Right ventricle myocardium superior (tissue), 1 donor: ENCODE results near the gene KRT16. TPM values are rescaled to one million over a fixed set of nuclear protein-coding genes. Genes with fewer than 3 reads are reported as not detected.
"Not testable (repeated sequence)": the region's sequence is repeated elsewhere in the genome, so short reads cannot be mapped to it uniquely, and the experiment has no call there.

ENCODE experiments used
- ATAC-seq: fragments of 200-7000 bp; cut with Tn5 transposase; one replicate; pipeline ENCODE4 v1.9.1; 2020; ENCODE audit warnings: mild to moderate bottlenecking; ENCODE audit not compliant: poor library complexity
- DNase-seq: peaks from one replicate; pipeline ENCODE4 v3.0.0-alpha.2; 2020
- intact Hi-C: fragments of 100-400 bp; cut with DNase I; formaldehyde crosslinking; loops from one replicate; pipeline ENCODE4 v1.11.2; 2022
- total RNA-seq: library from RNA; stranded (reverse); fragmentation: NEBNext Ultra II Directional; extraction: Animal tissue kit (Norgen Biotek cat#: 25700); gene quantifications from one replicate; pipeline ENCODE4 v1.2.1, GENCODE V29; 2021
- donor health status: DM: no; HTN: yes; CAD: no; lungs with severe emphysema.

KRT16 gene
- total RNA-seq, 1 donor from 2014 or later, result not detected

GRCh38 chr17:41631025-41631897 lies 18.7 kb upstream of the KRT16 start:
- DNase-seq, result peak; percentile 16
- intact Hi-C loops, result no loop called here
- no peak for ATAC-seq

- intact Hi-C loops, result no loop called here
- no peak for ATAC-seq
- DNase-seq, result peak; percentile 14
Measured at GRCh38 chr17:41629826-41630670, 17.5 kb upstream of the KRT16 start.

- intact Hi-C loops, result no loop called here
- ATAC-seq (no peak), DNase-seq (peak; percentile 28)
Measured at GRCh38 chr17:41629316-41629715, 16.7 kb upstream of the KRT16 start.

GRCh38 chr17:41628621-41629255 lies 16.2 kb upstream of the KRT16 start:
- intact Hi-C loops, ATAC-seq: not testable (repeated sequence)
- peak; percentile 9 for DNase-seq

- DNase-seq, ATAC-seq: not testable (repeated sequence)
Measured at GRCh38 chr17:41628073-41628370, 15.5 kb upstream of the KRT16 start.

GRCh38 chr17:41627316-41628072 lies 14.9 kb upstream of the KRT16 start:
- intact Hi-C loops, result no loop called here
- ATAC-seq, result no peak
- peak; percentile 26 for DNase-seq

More at GRCh38 chr17:41628073-41628370, 15.5 kb upstream of the KRT16 start:
- intact Hi-C loops, result not testable (repeated sequence)

GRCh38 chr17:41626914-41627295 lies 14.3 kb upstream of the KRT16 start:
- intact Hi-C loops, DNase-seq, ATAC-seq: not testable (repeated sequence)

GRCh38 chr17:41626028-41626913 lies 13.7 kb upstream of the KRT16 start:
- DNase-seq, intact Hi-C loops: not testable (repeated sequence)

GRCh38 chr17:41625602-41626001 lies 13.0 kb upstream of the KRT16 start:
- ATAC-seq, result no peak
- no peak for DNase-seq
- intact Hi-C loops, result no loop called here

More at GRCh38 chr17:41626028-41626913, 13.7 kb upstream of the KRT16 start:
- not testable (repeated sequence) for ATAC-seq

- ATAC-seq (no peak), DNase-seq (no peak)
Measured at GRCh38 chr17:41624208-41625101, 11.9 kb upstream of the KRT16 start, which contains the start of gene KRT17. KRT17 (minus strand) TSS chr17:41624575; CDS start chr17:41624509, 66 bp downstream.

GRCh38 chr17:41623184-41623861 lies 10.8 kb upstream of the KRT16 start:
- DNase-seq, ATAC-seq, intact Hi-C loops: not testable (repeated sequence)

More at GRCh38 chr17:41624208-41625101, 11.9 kb upstream of the KRT16 start, which contains the start of gene KRT17:
- intact Hi-C loops, result no loop called here

- intact Hi-C loops, DNase-seq, ATAC-seq: not testable (repeated sequence)
Measured at GRCh38 chr17:41622340-41623183, 10.0 kb upstream of the KRT16 start.

- DNase-seq (no peak), ATAC-seq (no peak)
- intact Hi-C loops, result no loop called here
Measured at GRCh38 chr17:41621916-41622315, 9.3 kb upstream of the KRT16 start.

- ATAC-seq, intact Hi-C loops: not testable (repeated sequence)
Measured at GRCh38 chr17:41621435-41621817, 8.9 kb upstream of the KRT16 start.

More at GRCh38 chr17:41621435-41621817, 8.9 kb upstream of the KRT16 start:
- not testable (repeated sequence) for DNase-seq
